ENCODE measurements around the gene FOXO1. TPM values are rescaled to one million over a fixed set of nuclear protein-coding genes. Genes with fewer than 3 reads are reported as not detected.

FOXO1 gene
- total and polyA plus RNA-seq, 9 of the 15 experiments (the other 6 are each of a cell fraction or from before 2014, with no cell fraction given) = 0.04 to 0.73 (median 0.20) TPM

DNA sequence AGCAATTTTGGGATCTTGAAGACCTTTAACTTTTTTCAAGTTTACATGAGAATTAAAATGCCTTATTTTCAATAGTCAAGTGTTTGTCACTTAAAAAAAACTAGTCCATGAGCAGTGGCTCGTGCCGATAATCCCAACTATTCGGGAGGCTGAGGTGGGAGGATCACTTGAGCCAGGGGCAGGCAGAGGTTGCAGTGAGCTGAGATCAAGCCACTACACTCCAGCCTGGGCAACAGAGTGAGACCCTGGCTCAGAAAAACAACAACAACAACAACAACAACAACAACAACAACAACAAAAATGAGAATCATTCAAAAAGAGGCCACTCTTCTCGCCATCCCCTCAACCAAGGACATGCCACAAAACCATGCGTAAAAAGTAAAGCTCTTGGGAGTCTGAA is 5.7 kb downstream of the FOXO1 start:
- H4K20me1 ChIP-seq (replicated peaks; ENCODE audit: control insufficient read depth, insufficient read depth, low read length) = no peaks in the 10 kb centered on the region
- FAIRE-seq (no peak), DNase-seq (ENCODE audit: extremely low read depth in 1 of 4, low spot score in 3 of 4) (no peak), ATAC-seq (no peak)
- H3K79me2 ChIP-seq (ENCODE audit: control insufficient read depth, insufficient read depth, low read length) = no peaks in the 10 kb centered on the region
- H3K4me2 ChIP-seq (ENCODE audit: insufficient read depth, low read length) = no peak overlapping the region
- H3K36me3 ChIP-seq (ENCODE audit: control insufficient read depth, insufficient read depth, low read length) = no peaks in the 10 kb centered on the region
- H3K27ac ChIP-seq (ENCODE audit: extremely low read depth, low read depth, low read length) = no peak overlapping the region
- peaks cover 0 to 12% of the 10 kb centered on the region in 2 experiments; a peak in 3 of 5 replicates for H3K27me3 ChIP-seq (ENCODE audit: control insufficient read depth in 2 of 2, insufficient read depth in 2 of 2, low read length in 2 of 2)
- in situ Hi-C loops (cut with MboI) (no loop called here), intact Hi-C loops (cut with micrococcal nuclease) (no loop called here)
- H2AFZ ChIP-seq (ENCODE audit: low read depth, low read length) = no peak overlapping the region
- no peak overlapping the region for H3K9ac ChIP-seq (ENCODE audit: insufficient read depth in 1 of 2, low read depth in 2 of 2, low read length in 2 of 2)
- ChIA-PET POLR2A (interaction anchor here (0.6 kb wide), 1 partner anchor 66 kb away, joined by 3 read pairs; no protein-coding TSS in a partner anchor), CTCF (ENCODE audit: low intra/inter-chr PET ratio) (no interaction called here)
- H3K9me1 ChIP-seq (ENCODE audit: control insufficient read depth, insufficient read depth, low read length) = no peaks in the 10 kb centered on the region
- H3K4me1 ChIP-seq (replicated peaks in 1 of 2; ENCODE audit: control insufficient read depth in 2 of 2, insufficient read depth in 2 of 2, low read length in 2 of 2) = peaks cover 0 to 18% of the 10 kb centered on the region in 2 experiments; a peak in 2 of 5 replicates
- no peak overlapping the region for H3K4me3 ChIP-seq
- 43% methylated on average over 4 of the region's 5 CpGs for WGBS (ENCODE audit: insufficient coverage, low coverage, missing lambda C conversion rate)
- BruUV-seq (replicated peaks) = no TSS peak
- no peaks in the 10 kb centered on the region; the same call in 1 of the 2 replicates for H3K9me3 ChIP-seq (replicated peaks; ENCODE audit: control insufficient read depth, insufficient read depth, low read depth, low read length)
- TF ChIP-seq, protein P1, sequence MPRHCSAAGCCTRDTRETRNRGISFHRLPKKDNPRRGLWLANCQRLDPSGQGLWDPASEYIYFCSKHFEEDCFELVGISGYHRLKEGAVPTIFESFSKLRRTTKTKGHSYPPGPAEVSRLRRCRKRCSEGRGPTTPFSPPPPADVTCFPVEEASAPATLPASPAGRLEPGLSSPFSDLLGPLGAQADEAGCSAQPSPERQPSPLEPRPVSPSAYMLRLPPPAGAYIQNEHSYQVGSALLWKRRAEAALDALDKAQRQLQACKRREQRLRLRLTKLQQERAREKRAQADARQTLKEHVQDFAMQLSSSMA (CRISPR knock-in tag; IDR thresholded peaks at IDR 0.05) = no peak
- TF ChIP-seq, protein P2, sequence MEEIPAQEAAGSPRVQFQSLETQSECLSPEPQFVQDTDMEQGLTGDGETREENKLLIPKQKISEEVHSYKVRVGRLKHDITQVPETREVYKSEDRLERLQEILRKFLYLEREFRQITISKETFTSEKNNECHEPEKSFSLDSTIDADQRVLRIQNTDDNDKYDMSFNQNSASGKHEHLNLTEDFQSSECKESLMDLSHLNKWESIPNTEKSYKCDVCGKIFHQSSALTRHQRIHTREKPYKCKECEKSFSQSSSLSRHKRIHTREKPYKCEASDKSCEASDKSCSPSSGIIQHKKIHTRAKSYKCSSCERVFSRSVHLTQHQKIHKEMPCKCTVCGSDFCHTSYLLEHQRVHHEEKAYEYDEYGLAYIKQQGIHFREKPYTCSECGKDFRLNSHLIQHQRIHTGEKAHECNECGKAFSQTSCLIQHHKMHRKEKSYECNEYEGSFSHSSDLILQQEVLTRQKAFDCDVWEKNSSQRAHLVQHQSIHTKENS (CRISPR knock-in tag; IDR thresholded peaks at IDR 0.05) = no peak
- TF ChIP-seq EP300 (IDR thresholded peaks at IDR 0.05; ENCODE audit: low read length) (no peak), PRMT5 (CRISPR knock-in tag; IDR thresholded peaks at IDR 0.05) (no peak), TARDBP (IDR thresholded peaks at IDR 0.05) (no peak), ZNF384 (IDR thresholded peaks at IDR 0.05; ENCODE audit: low read depth, low read length) (no peak), ZNF253 (CRISPR knock-in tag; conservative IDR thresholded peaks at IDR 0.05) (no peak), ZNF274 (IDR thresholded peaks at IDR 0.05; ENCODE audit: borderline replicate concordance, low read depth, low read length) (no peak), CBX5 (IDR thresholded peaks at IDR 0.05; ENCODE audit: borderline replicate concordance, low read depth) (no peak), PML (IDR thresholded peaks at IDR 0.05; ENCODE audit: low read length) (no peak), RAD21 (CRISPR knock-in tag; conservative IDR thresholded peaks at IDR 0.05 in 1 of 2, IDR thresholded peaks at IDR 0.05 in 1 of 2) (no peak), MCM2 (IDR thresholded peaks at IDR 0.05; ENCODE audit: low read depth) (no peak), MEF2A (IDR thresholded peaks at IDR 0.05; ENCODE audit: control insufficient read depth, low read depth, low read length) (no peak)
- TF ChIP-seq, protein P3, sequence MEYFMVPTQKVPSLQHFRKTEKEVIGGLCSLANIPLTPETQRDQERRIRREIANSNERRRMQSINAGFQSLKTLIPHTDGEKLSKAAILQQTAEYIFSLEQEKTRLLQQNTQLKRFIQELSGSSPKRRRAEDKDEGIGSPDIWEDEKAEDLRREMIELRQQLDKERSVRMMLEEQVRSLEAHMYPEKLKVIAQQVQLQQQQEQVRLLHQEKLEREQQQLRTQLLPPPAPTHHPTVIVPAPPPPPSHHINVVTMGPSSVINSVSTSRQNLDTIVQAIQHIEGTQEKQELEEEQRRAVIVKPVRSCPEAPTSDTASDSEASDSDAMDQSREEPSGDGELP (CRISPR knock-in tag; IDR thresholded peaks at IDR 0.05; ENCODE audit: borderline replicate concordance) = no peak
- TF ChIP-seq, protein P4, sequence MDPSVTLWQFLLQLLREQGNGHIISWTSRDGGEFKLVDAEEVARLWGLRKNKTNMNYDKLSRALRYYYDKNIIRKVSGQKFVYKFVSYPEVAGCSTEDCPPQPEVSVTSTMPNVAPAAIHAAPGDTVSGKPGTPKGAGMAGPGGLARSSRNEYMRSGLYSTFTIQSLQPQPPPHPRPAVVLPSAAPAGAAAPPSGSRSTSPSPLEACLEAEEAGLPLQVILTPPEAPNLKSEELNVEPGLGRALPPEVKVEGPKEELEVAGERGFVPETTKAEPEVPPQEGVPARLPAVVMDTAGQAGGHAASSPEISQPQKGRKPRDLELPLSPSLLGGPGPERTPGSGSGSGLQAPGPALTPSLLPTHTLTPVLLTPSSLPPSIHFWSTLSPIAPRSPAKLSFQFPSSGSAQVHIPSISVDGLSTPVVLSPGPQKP (CRISPR knock-in tag; IDR thresholded peaks at IDR 0.05) = no peak
- TF ChIP-seq, protein P5, sequence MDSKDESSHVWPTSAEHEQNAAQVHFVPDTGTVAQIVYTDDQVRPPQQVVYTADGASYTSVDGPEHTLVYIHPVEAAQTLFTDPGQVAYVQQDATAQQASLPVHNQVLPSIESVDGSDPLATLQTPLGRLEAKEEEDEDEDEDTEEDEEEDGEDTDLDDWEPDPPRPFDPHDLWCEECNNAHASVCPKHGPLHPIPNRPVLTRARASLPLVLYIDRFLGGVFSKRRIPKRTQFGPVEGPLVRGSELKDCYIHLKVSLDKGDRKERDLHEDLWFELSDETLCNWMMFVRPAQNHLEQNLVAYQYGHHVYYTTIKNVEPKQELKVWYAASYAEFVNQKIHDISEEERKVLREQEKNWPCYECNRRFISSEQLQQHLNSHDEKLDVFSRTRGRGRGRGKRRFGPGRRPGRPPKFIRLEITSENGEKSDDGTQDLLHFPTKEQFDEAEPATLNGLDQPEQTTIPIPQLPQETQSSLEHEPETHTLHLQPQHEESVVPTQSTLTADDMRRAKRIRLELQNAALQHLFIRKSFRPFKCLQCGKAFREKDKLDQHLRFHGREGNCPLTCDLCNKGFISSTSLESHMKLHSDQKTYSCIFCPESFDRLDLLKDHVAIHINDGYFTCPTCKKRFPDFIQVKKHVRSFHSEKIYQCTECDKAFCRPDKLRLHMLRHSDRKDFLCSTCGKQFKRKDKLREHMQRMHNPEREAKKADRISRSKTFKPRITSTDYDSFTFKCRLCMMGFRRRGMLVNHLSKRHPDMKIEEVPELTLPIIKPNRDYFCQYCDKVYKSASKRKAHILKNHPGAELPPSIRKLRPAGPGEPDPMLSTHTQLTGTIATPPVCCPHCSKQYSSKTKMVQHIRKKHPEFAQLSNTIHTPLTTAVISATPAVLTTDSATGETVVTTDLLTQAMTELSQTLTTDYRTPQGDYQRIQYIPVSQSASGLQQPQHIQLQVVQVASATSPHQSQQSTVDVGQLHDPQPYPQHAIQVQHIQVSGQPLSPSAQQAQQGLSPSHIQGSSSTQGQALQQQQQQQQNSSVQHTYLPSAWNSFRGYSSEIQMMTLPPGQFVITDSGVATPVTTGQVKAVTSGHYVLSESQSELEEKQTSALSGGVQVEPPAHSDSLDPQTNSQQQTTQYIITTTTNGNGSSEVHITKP (IDR thresholded peaks at IDR 0.05; ENCODE audit: partially characterized antibody) = no peak
